Calu3 (cell line): ENCODE data around the gene SNX13. TPM values are rescaled to one million over a fixed set of nuclear protein-coding genes. Genes with fewer than 3 reads are reported as not detected.

Experiments
- BruUV-seq: library from RNA; stranded (reverse); fragments of 400-500 nt; replicated peaks from 2 replicates; lab custom pipeline; 2021; lab: Mats Ljungman, UMichigan
- CTCF ChIA-PET: fragments of 300-600 bp; sonication (Branson Sonifier 250); formaldehyde crosslinking; loops from one replicate; lab custom pipeline; 2022; ENCODE audit warnings: antibody characterized with exemption; lab: Charles Lee
- DNase-seq: peaks from one replicate; pipeline ENCODE4 v3.0.0; 2022
- H3K27ac Mint-ChIP-seq: one replicate; pipeline ENCODE4 v1.8.0; 2022; ENCODE audit warnings: mixed read lengths; ENCODE audit not compliant: unreplicated experiment
- H3K27me3 Mint-ChIP-seq: one replicate; pipeline ENCODE4 v1.8.0; 2022; ENCODE audit warnings: mixed read lengths; ENCODE audit not compliant: unreplicated experiment
- H3K36me3 Mint-ChIP-seq: one replicate; pipeline ENCODE4 v1.8.0; 2022; ENCODE audit warnings: mild to moderate bottlenecking, moderate library complexity, mixed read lengths; ENCODE audit not compliant: insufficient read depth, unreplicated experiment
- H3K4me1 Mint-ChIP-seq: one replicate; pipeline ENCODE4 v1.8.0; 2022; ENCODE audit warnings: mild to moderate bottlenecking, low read depth, mixed read lengths; ENCODE audit not compliant: unreplicated experiment
- H3K4me3 Mint-ChIP-seq: one replicate; pipeline ENCODE4 v1.8.0; 2022; ENCODE audit warnings: mild to moderate bottlenecking, low read depth, moderate library complexity, mixed read lengths; ENCODE audit not compliant: unreplicated experiment
- H3K9me3 Mint-ChIP-seq: one replicate; pipeline ENCODE4 v1.8.0; 2022; ENCODE audit warnings: low read depth, mixed read lengths; ENCODE audit not compliant: unreplicated experiment
- CTCF ChIP-seq: fragments of 200-600 bp; IDR thresholded peaks from one replicate; pipeline ENCODE4 v1.8.0; 2022; ENCODE audit warnings: antibody characterized with exemption; ENCODE audit not compliant: unreplicated experiment
- intact Hi-C: fragments of 100-400 bp; cut with micrococcal nuclease; formaldehyde crosslinking; loops from one replicate; pipeline ENCODE4 v1.10.0; 2022; ENCODE audit not compliant: unreplicated experiment
- total RNA-seq: library from RNA; stranded (reverse); gene quantifications from 2 replicates; pipeline ENCODE4 v1.2.3, GENCODE V29; 2022

SNX13 gene
- total RNA-seq, 1 experiment from 2014 or later, result 71.9 TPM

GRCh38 chr7:17946591-17946990 lies 6.3 kb upstream of the SNX13 start:
- no peaks in the 10 kb centered on the region for H3K36me3 Mint-ChIP-seq
- CTCF ChIA-PET, result interaction anchor here (0.8 to 1.2 kb wide), 2 partner anchors 10 to 177 kb away, joined by 3 to 8 read pairs; no protein-coding TSS in a partner anchor
- no TSS peak for BruUV-seq
- no peaks in the 10 kb centered on the region for H3K27me3 Mint-ChIP-seq
- no peak for TF ChIP-seq CTCF
- H3K27ac Mint-ChIP-seq, result no peak overlapping the region
- DNase-seq, result no peak
- H3K4me1 Mint-ChIP-seq, result peaks cover 24% of the 10 kb centered on the region
- intact Hi-C loops, result no loop called here
- no peaks in the 10 kb centered on the region for H3K9me3 Mint-ChIP-seq
- H3K4me3 Mint-ChIP-seq, result no peak overlapping the region

GRCh38 chr7:17944720-17945119 lies 4.4 kb upstream of the SNX13 start:
- Mint-ChIP-seq H3K36me3 (peaks cover 15% of the 10 kb centered on the region), H3K27me3 (no peaks in the 10 kb centered on the region), H3K4me1 (peaks cover 27% of the 10 kb centered on the region), H3K9me3 (no peaks in the 10 kb centered on the region), H3K4me3 (no peak overlapping the region), H3K27ac (no peak overlapping the region)
- no peak for TF ChIP-seq CTCF
- CTCF ChIA-PET, result interaction anchor here (0.6 kb wide), 1 partner anchor 409 kb away, joined by 3 read pairs; no protein-coding TSS in a partner anchor
- no peak for DNase-seq
- intact Hi-C loops, result no loop called here
- BruUV-seq, result no TSS peak

- BruUV-seq, result no TSS peak
- no peaks in the 10 kb centered on the region for H3K9me3 Mint-ChIP-seq
- no peak overlapping the region for H3K4me3 Mint-ChIP-seq
- H3K36me3 Mint-ChIP-seq, result peaks cover 29% of the 10 kb centered on the region
- no peaks in the 10 kb centered on the region for H3K27me3 Mint-ChIP-seq
- no peak overlapping the region for H3K27ac Mint-ChIP-seq
- intact Hi-C loops, result no loop called here
- no peak for DNase-seq
- TF ChIP-seq CTCF, result no peak
- CTCF ChIA-PET, result interaction anchor here (0.7 kb wide), 1 partner anchor 28 kb away, joined by 3 read pairs; no protein-coding TSS in a partner anchor
- peaks cover 17% of the 10 kb centered on the region for H3K4me1 Mint-ChIP-seq
Observed at GRCh38 chr7:17943006-17943405, 2.7 kb upstream of the SNX13 start.

- Mint-ChIP-seq H3K4me1 (peaks cover 23% of the 10 kb centered on the region), H3K4me3 (no peak overlapping the region), H3K36me3 (peaks cover 32% of the 10 kb centered on the region), H3K27me3 (no peaks in the 10 kb centered on the region), H3K9me3 (no peaks in the 10 kb centered on the region), H3K27ac (no peak overlapping the region)
- no TSS peak for BruUV-seq
- CTCF ChIA-PET, result no interaction called here
- intact Hi-C loops, result no loop called here
- TF ChIP-seq CTCF, result no peak
- DNase-seq, result no peak
Observed at GRCh38 chr7:17942231-17942630, 1.9 kb upstream of the SNX13 start.
